Activated T-helper 1 cell treated with Interleukin-2 at 50 U/mL for 16 hours (primary cell): ENCODE results near the gene NUP214.
"Not testable (repeated sequence)": the region's sequence is repeated elsewhere in the genome, so short reads cannot be mapped to it uniquely, and the experiment has no call there.

Source experiments
- DNase-seq: peaks from one replicate; pipeline ENCODE4 v3.0.0-alpha.2; 2020; ENCODE audit warnings: low read depth

The NUP214 gene

GRCh38 chr9:131096269-131097125 lies 28.9 kb upstream of the NUP214 start, which contains the start of gene AIF1L:
TSS of gene AIF1L (plus strand) at chr9:131096531. CDS start at chr9:131096630, 99 bp downstream.
- DNase-seq: no peak

- no peak for DNase-seq
These were observed 28.0 kb upstream of the NUP214 start for GRCh38 chr9:131097126-131097947.

DNA sequence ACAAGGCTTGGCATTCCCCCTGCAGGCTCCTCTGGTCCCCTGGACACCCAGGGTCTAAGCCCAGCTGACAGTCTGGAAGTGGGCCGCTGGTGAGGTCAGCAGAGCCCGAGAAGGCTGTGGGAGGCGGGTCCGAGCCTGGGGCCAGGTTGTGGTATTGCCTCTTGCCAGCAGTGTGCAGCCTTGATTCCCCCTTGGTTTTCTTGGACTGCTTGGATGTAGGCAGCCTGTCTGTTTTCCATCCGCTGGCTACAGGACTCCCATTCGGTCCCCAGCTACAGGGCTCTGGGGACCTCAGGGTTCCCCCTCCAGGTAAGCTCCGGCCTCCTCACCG lies 27.5 kb upstream of the NUP214 start:
- DNase-seq: no peak

DNA sequence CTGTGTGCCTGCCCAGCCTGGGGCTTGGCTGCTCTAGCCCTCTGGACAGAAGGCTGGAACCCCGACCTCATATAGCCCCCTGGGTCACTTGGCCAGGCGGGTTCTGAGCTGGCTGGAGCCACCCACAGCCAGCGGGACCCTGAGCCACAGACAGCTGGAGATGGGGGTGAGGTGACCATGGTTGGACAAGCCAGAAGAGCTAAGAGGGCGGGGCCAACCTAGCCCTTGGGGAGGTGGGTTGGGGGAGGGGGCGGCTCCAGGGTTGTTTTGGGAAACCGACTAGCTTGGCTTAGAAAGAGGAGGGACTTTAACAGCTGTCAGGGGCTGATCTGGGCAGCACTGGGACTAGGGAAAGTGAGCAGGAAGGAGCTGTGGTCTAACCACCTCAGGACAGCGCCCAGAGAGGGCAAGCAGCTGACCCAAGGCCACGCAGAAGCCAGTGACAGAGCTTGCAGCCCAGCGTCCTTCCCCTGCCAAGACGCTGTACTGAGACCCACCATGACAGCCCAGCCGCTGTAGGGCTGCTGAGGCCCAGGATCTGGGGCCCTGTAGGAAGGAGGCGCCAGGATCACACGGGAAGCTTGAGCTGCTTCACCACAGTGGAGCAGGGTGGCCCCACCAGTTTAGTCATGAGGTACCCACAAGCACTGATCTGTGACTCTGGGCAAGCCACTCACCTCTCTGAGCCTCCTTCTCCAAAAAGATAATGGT lies 26.8 kb upstream of the NUP214 start:
- DNase-seq: no peak

DNA sequence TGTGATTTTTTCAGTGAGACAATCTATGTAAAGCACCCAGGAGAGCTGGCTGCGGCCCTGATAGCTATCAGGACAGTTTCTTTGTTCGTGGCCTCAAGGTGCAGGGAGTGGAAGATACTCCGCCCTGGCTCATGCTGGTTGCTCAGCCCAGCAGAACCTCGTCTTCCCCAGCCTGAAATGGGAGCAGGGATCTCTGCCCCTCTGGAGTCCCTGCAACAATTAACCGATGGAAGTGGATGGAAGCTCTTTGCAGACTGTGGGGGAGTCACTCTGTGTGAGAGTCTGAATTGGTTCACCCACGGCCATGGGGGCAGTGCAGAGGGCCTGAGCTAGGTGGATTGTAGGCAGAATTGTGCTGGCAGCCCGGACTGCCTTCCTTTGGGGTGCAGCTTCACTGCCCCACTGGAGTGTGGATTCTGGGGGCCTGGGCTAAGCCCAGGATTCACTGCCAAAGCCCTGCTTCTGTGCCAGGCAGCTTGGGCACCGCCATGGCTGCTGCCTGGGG lies 26.2 kb upstream of the NUP214 start:
- no peak for DNase-seq

- not testable (repeated sequence) for DNase-seq
These were observed 25.5 kb upstream of the NUP214 start for GRCh38 chr9:131099845-131100244.

DNA sequence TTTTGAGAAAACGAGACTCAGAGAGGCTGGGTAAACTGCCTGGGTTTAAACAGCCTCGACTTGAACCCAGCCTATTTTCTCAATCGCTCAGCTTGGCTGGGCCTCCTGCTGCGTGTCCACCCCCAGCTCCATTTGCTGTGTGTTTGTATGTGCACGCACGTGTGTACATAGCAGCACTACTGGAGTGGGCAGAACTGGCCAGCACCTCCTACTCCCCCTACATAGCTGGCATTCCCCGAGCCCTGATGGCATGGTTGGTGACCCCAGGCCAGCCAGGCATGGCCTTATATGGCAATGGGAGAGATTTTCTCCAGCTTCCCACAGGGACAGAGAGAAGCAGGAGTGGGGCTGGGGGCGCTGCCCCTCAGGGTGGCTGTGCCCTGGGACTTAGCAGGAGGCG lies 24.9 kb upstream of the NUP214 start:
- no peak for DNase-seq

DNA sequence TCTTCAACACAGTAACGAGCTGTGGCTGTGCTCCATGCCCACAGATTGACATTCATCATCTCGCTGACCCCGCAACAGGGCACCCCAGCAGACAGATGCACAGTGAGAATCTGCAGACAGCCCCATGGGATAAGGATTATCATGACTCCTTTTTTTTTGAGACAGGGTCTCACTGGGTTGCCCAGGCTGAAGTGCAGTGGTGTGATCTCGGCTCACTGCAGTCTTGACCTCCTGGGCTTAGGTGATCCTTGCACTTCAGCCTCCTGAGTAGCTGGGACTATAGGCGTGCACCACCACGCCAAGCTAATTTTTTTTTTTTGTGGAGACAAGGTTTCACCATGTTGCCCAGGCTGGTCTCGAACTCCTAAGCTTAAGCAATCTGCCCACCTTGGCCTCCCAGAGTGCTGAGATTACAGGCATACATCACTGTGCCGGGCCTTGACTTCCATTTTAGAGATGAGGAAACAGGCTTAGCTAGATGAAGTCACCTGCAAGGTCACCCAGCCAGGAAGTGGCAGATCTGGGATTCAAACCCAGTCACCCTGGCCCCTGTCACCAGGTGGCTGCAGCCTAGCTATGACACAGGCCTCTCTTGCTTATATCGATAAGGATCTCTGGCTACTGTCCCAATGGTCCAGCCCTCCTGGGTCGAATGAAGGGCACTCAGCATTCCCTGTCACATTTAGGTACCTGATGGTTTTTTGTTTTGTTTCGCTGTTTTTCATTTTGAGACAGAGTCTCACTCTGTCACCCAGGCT lies 24.0 kb upstream of the NUP214 start:
- no peak for DNase-seq

DNA sequence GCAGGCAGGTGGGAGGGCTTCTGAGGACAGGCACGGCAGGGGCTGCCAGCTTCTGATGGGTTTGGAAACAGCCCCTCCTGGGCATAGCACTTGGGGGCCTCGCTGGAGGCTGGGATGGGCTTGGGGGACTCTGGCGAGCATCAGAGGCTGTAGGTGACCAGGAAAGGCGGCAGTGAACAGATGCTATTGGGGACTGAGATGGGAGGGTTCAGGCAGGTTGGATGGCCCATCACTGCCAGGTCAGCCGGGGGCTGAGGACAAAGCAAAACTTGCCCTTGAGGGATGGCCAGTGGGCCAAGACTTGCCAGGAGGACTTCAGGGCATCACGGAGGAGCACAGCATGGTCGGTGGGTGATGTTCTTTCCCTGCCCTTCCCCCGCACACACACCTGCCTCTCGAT lies 22.4 kb upstream of the NUP214 start:
- no peak for DNase-seq

DNA sequence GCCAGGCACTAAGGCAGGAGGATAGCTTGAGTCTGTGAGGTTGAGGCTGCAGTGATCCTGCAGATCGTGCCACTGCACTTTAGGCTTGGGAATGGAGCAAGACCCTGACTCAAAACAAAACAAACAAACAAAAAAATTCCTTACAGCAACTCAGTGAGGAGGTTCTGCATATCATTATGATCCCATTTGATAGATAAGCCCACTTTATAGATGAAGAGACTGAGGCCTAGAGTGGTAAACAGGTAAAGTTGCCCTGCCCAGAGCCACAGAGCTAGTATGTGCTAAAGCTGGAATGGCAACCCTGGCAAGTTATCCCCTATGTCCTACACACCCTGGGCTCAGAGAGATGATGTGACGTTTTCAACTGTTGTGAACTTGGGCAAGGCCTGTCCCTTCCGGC lies 21.9 kb upstream of the NUP214 start:
- DNase-seq: no peak

- no peak for DNase-seq
These were observed 21.2 kb upstream of the NUP214 start for GRCh38 chr9:131104016-131104740.

- DNase-seq: no peak
These were observed 19.4 kb upstream of the NUP214 start for GRCh38 chr9:131105952-131106351.

- no peak for DNase-seq
These were observed 17.6 kb upstream of the NUP214 start for GRCh38 chr9:131107760-131108159.

DNA sequence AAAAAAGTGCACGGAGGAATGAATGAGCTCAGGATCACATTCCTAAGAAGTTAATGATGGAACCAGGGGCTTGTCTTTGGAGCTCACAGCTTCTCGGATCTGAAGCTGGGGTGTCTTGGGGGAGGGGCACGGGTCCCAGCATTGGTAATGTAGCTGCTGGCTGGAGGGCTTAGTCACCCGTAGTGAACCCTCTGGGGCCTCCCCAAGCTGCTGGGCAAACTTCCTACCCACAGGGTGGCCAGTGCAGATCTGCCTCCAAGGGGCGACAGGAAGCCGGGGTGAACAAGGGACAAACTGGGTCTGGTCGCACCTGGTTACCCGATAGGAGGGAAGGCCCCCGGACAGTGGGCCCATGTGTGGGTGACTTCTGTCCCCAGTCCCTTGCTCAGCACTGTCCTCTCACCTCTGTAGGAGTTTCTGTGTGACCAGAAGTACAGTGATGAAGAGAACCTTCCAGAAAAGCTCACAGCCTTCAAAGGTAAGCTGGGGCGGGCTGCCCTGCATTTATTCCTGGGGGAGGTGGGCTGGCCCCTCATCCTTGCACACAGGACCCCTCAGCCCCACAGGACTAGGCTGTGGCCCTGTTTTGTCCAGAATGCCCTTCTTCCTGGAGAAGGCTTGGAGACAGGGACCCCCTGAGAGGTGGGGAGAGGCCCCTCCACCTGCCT lies 14.1 kb upstream of the NUP214 start:
- no peak for DNase-seq

DNA sequence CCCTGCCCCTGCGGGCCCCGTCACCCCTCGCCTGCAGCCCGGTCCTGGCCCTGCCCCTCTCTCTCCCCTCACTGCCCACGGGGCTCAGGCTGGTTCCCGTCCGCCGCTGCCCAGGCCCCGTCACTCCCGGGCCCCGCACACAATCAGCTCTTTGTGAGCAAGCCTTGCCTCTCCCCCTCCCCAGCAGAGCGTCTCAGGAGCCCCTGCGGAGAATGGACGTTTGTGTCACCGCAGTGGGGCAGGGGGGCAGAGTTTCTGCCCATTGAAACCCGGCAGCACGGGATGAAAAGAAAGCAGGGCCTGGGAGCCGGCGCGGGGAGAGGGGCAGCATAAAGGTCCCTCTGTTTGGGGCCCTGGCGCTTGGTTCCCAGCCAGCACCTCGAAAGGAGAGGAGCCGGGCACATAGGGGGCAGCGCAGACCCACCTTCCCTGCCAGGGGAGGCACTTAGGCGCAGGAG lies 13.5 kb upstream of the NUP214 start:
- DNase-seq: no peak

GRCh38 chr9:131112374-131113154 lies 12.8 kb upstream of the NUP214 start:
- no peak for DNase-seq

DNA sequence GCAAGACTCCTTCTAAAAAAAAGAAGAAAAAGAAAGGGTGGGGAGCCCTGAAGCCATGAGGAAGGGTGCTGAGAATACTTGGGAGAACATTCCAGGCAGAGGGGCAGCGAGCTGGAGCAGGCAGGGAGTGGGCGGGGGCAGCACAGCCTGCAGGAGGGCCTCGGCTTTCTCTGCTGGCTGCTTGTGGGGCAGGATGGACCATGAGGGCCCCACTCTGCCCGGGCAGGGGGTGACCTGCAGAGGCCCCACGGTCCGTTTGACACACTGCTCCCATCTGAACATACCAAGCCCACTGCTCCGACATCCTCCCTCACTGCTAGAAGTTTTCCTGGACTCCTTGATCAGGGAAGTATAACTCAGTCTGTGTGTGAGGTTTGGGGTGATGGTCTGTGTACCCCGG lies 11.7 kb upstream of the NUP214 start:
- DNase-seq: no peak

DNA sequence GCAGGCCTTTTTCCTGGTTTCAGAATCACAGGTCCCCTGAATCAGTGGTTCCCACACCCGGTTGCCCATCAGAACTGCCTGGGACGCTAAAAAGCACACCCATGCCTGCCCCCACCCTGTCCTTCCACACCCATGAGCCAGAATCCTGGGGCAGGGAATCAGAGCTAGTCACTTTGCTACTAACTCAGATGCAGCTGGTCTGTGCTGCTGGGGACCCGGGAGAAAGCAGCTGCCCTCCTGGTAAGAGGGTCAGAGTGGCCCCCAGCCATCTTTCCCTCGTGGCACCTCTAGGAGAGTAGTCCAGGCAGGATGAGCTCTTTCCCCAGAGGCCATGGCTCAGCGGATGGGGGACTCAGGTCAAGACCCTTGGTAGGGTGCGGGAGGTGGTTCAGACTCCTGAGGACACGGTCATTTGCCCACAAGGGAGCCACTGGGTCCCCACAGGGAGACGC lies 11.3 kb upstream of the NUP214 start:
- no peak for DNase-seq

DNA sequence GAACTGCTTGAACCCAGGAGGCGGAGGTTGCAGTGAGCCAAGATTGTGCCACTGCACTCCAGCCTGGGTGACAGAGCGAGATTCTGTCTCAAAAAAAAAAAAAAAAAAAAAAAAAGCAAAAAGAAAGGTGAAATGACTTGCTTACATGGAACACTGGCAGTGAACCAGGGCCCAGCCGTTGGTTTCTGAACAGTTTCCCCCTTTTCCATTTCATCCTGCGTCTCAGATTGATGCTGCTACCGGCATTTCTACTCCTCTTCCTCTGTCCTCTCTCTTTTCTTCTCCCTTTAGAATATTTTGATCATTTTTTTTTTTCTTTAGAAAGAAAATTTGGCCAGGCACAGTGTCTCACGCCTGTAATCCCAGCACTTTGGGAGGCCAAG lies 10.0 kb upstream of the NUP214 start:
- DNase-seq: not testable (repeated sequence)
